Embryonic facial prominence (tissue), 1 donor: ENCODE data around the gene DCAF11.

Experiments
- DNase-seq: peaks from one replicate; pipeline ENCODE4 v3.0.0-alpha.2; 2016; ENCODE audit errors: extremely low spot score

DCAF11 gene

GRCh38 chr14:24121210-24121609 is 6.6 kb downstream of the DCAF11 start:
- no peak for DNase-seq

- no peak for DNase-seq
These were observed 7.8 kb downstream of the DCAF11 start for GRCh38 chr14:24122416-24122815.

- no peak for DNase-seq
These were observed 8.3 kb downstream of the DCAF11 start for GRCh38 chr14:24122898-24123297.

GRCh38 chr14:24123424-24124417 is 9.1 kb downstream of the DCAF11 start:
- no peak for DNase-seq

- DNase-seq: no peak
These were observed 12.4 kb downstream of the DCAF11 start for GRCh38 chr14:24126939-24127338.

- no peak for DNase-seq
These were observed 13.1 kb downstream of the DCAF11 start for GRCh38 chr14:24127673-24128072.

GRCh38 chr14:24129410-24129998 is 14.9 kb downstream of the DCAF11 start:
- DNase-seq: no peak

- no peak for DNase-seq
These were observed 15.8 kb downstream of the DCAF11 start, which contains the start of gene FITM1 for GRCh38 chr14:24130380-24130716. Gene FITM1, plus strand, starts transcription at chr14:24130659. Its CDS starts 905 bp downstream, at chr14:24131564.

- no peak for DNase-seq
These were observed 16.4 kb downstream of the DCAF11 start for GRCh38 chr14:24130717-24131548.

GRCh38 chr14:24131549-24131966 is 17.0 kb downstream of the DCAF11 start:
- no peak for DNase-seq

- DNase-seq: no peak
These were observed 17.6 kb downstream of the DCAF11 start for GRCh38 chr14:24132061-24132685.

- no peak for DNase-seq
These were observed 18.4 kb downstream of the DCAF11 start for GRCh38 chr14:24132976-24133375.

- no peak for DNase-seq
These were observed 19.2 kb downstream of the DCAF11 start for GRCh38 chr14:24133735-24134134.

- DNase-seq: no peak
These were observed 20.9 kb downstream of the DCAF11 start for GRCh38 chr14:24135584-24135833.

GRCh38 chr14:24135834-24136683 is 21.5 kb downstream of the DCAF11 start, which contains the start of gene PSME1:
Gene PSME1, plus strand, starts transcription at chr14:24136194. Its CDS starts 69 bp downstream, at chr14:24136263.
- DNase-seq: peak; percentile 82

- no peak for DNase-seq
These were observed 22.3 kb downstream of the DCAF11 start for GRCh38 chr14:24136684-24137528.

- no peak for DNase-seq
These were observed 23.2 kb downstream of the DCAF11 start for GRCh38 chr14:24137529-24138395.

- DNase-seq: no peak
These were observed 24.1 kb downstream of the DCAF11 start for GRCh38 chr14:24138396-24139271.
